ENCODE data around the gene CD79A.

Gene CD79A

GRCh38 chr19:41889896-41890295, 12.8 kb downstream of the CD79A start:
- H3K4me3 ChIP-seq (ENCODE audit: low read depth, low read length), result no peak overlapping the region
- no peak for DNase-seq (ENCODE audit: low read depth)
- in situ Hi-C loops (cut with HindIII; ENCODE audit: low sequenced_read_pairs), result no loop called here
- TF ChIP-seq, protein P1, sequence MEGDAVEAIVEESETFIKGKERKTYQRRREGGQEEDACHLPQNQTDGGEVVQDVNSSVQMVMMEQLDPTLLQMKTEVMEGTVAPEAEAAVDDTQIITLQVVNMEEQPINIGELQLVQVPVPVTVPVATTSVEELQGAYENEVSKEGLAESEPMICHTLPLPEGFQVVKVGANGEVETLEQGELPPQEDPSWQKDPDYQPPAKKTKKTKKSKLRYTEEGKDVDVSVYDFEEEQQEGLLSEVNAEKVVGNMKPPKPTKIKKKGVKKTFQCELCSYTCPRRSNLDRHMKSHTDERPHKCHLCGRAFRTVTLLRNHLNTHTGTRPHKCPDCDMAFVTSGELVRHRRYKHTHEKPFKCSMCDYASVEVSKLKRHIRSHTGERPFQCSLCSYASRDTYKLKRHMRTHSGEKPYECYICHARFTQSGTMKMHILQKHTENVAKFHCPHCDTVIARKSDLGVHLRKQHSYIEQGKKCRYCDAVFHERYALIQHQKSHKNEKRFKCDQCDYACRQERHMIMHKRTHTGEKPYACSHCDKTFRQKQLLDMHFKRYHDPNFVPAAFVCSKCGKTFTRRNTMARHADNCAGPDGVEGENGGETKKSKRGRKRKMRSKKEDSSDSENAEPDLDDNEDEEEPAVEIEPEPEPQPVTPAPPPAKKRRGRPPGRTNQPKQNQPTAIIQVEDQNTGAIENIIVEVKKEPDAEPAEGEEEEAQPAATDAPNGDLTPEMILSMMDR (IDR thresholded peaks at IDR 0.05; ENCODE audit: low read depth, low read length, missing control alignments), result no peak

DNA sequence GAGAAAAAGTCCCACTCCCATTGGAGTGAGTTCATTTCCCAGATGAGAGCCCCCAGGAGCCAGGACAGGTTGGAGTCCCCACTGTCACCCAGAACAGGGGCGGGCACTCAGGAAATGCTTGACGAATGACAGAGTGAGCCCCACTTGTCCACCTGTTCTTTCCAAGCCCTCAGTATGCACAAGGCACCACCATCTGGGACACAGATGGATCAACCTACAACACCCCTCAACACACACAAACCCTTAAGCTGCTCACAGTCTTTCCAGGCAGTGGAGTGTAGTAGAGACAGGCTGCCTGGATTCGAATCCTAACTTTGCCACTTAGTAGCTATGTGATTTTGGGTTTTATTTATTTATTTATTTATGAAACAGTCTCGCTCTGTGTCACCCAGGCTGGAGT, 13.9 kb downstream of the CD79A start:
- no peak overlapping the region for H3K4me3 ChIP-seq (ENCODE audit: low read depth, low read length)
- in situ Hi-C loops (cut with HindIII; ENCODE audit: low sequenced_read_pairs), result no loop called here
- TF ChIP-seq, protein P1 (IDR thresholded peaks at IDR 0.05; ENCODE audit: low read depth, low read length, missing control alignments), result no peak
- no peak for DNase-seq (ENCODE audit: low read depth)

DNA sequence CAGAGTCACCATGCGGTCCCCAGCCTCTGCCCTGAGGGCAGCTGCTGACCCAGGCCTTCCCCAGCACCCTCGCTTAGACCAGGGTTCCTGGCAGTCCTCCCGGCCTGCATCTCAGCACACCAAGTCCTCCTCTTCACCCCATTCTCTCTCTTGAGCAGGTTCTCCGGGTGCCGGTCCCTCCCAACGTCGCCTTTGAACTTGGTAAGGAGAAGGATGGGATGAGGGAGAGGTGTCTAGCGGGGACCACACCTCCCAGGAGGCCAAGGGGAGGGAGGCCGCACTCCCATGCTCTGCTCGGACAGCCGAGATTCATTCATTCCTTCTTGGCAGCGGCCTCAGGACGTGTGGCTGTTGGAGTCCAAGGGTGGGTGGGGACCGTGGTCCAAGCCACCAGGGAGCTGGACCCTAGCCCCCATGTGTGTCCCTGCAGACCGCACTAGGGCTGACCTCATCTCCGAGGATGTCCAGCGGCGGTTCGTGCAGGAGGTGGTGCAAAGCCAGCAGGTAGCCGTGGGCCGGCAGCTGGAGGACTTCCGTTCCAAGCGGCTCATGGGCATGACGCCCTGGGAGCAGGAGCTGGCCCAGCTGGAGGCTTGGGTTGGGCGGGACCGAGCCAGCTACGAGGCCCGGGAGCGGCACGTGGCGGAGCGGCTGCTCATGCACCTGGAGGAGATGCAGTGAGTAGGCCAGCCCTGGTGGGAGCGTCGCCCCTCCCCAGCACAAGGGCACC, 15.3 kb downstream of the CD79A start:
- H3K4me3 ChIP-seq (ENCODE audit: low read depth, low read length), result no peak overlapping the region
- TF ChIP-seq, protein P1 (IDR thresholded peaks at IDR 0.05; ENCODE audit: low read depth, low read length, missing control alignments), result no peak
- in situ Hi-C loops (cut with HindIII; ENCODE audit: low sequenced_read_pairs), result no loop called here
- no peak for DNase-seq (ENCODE audit: low read depth)

GRCh38 chr19:41893899-41894298, 16.8 kb downstream of the CD79A start:
- TF ChIP-seq, protein P1 (IDR thresholded peaks at IDR 0.05; ENCODE audit: low read depth, low read length, missing control alignments), result peak; percentile 6
- in situ Hi-C loops (cut with HindIII; ENCODE audit: low sequenced_read_pairs), result no loop called here
- DNase-seq (ENCODE audit: low read depth), result no peak
- H3K4me3 ChIP-seq (ENCODE audit: low read depth, low read length), result no peak overlapping the region

GRCh38 chr19:41894350-41894749, 17.3 kb downstream of the CD79A start:
- in situ Hi-C loops (cut with HindIII; ENCODE audit: low sequenced_read_pairs), result no loop called here
- DNase-seq (ENCODE audit: low read depth), result no peak
- TF ChIP-seq, protein P1 (IDR thresholded peaks at IDR 0.05; ENCODE audit: low read depth, low read length, missing control alignments), result no peak
- H3K4me3 ChIP-seq (ENCODE audit: low read depth, low read length), result no peak overlapping the region

DNA sequence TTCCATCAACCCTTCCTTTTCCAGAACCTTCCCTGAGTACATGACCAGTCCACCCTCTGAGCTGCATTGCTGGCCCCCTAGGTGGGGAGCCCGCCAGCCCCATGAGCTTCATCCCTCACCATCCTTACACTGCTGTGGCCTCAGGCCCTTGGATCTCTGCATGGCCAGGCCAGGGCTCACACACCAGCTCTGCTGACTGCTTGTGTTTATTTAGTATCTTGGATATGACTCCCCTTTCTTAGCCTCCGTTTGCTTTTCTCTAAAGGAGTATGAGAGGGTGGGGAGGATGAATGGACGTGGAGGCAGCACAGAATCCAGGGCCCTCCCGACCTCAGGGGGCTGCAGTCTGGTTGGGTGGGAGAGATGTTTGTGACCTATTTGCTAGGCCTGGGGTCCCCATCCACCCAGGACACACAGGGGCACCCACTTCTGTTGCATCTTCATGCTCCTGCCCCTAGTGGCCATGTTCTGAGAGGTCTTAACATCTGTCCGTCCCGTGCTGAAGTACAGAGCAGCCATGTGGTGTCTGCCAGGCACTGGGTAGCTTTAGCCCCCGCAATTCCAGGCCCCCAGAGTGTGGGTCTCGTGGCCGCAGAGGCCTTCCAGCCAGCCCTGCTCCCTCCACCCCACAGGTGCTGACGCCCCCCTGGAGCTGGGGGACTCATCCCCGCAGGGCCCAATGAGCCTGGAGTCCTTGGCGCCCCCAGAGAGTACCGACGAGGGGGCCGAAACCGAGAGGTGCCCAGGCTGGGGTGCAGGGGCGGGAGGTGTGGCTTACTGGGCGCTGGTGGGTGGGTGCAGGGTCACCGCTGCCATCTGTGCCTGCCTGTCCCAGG, 18.9 kb downstream of the CD79A start:
- no peak for DNase-seq (ENCODE audit: low read depth)
- in situ Hi-C loops (cut with HindIII; ENCODE audit: low sequenced_read_pairs), result no loop called here
- TF ChIP-seq, protein P1 (IDR thresholded peaks at IDR 0.05; ENCODE audit: low read depth, low read length, missing control alignments), result peak; percentile 30
- no peak overlapping the region for H3K4me3 ChIP-seq (ENCODE audit: low read depth, low read length)

Measured in astrocyte of the cerebellum (primary cell).